Dedifferentiated amniotic fluid mesenchymal stem cell (primary cell): ENCODE data around the gene SHE.
A peak's percentile ranks its signal among the peaks of the same experiment; 100 is the strongest.

Experiments
- DNase-seq: peaks from one replicate; pipeline ENCODE4 v3.0.0-alpha.2; 2016; ENCODE audit errors: extremely low spot score

Gene SHE

GRCh38 chr1:154446789-154447188 lies 55.4 kb downstream of the SHE start:
- no peak for DNase-seq

DNA sequence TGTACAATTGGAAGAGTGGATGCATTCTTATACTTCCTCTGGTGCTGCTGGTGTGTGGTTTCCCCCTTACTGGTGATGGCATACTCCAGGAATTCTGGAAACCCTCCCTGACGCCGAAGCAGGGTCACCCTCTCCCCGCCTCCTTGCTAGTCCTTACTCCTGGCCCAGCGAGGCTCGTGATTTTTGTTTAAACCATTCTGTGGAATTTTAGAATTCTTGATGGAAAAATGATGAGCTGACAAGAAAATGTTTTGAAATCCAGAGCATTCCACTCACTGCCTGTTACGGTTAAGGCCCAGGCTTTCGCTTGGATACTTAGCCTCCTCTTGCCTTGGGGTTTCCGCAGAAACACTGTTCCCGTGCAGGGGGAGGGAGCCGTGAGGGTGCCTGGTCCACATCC lies 55.9 kb downstream of the SHE start:
- peak; percentile 73 for DNase-seq

DNA sequence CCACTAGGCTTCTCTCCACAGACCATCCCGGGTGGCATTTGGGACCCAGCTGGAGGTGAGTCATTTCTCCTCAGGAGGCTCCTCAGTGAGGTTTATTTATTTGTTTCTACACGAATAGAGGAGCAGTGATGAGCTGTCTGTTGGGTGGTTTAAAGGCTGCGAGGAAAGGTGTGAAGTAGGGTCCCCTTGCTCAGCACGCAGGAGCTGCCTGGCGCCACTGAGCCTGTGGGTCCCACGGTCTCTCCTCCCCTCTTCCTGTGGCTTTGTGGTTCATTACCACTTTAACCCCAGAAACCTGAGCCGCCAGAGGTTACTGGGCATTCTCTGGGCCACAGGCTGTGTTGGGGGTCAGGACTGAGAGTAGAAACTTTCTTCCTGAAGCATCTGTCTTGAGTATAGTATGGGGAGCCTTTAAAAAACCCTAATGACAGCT lies 57.2 kb downstream of the SHE start:
- peak; percentile 30 for DNase-seq

DNA sequence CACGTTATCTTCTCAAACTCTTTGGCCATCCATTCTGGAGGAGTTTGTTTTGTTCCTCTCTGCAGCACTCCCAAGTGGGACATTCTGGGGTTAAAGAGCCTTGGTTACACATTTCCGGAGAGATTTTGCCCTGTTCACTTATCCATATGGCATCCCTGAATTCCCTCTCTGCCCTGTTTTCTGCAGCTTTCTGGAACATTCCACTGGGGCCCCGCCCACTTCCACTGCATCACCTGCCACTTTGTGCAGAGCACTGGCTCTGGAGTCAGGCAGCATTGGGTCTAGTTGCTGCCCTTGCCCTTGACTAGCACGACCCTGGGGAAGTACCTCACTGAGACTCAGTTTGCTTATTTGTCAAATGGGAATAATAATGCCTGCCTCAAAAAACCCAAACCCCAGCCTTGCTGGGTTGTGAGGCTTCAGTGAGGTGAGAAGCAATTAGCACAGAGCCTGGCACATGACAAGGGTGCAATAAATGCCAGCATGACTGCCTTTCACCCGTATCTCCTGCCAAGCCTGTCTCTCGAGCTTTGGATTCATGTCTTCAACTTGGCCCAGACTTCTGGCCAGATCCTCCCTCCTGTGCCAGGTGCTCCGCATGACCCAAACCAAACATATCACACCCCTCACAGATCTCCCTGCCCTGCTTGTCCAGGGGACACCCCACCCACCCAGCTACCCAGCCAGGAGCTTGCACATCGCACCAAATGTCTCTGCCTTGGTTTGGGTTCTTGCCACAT lies 58.8 kb downstream of the SHE start:
- DNase-seq = no peak

DNA sequence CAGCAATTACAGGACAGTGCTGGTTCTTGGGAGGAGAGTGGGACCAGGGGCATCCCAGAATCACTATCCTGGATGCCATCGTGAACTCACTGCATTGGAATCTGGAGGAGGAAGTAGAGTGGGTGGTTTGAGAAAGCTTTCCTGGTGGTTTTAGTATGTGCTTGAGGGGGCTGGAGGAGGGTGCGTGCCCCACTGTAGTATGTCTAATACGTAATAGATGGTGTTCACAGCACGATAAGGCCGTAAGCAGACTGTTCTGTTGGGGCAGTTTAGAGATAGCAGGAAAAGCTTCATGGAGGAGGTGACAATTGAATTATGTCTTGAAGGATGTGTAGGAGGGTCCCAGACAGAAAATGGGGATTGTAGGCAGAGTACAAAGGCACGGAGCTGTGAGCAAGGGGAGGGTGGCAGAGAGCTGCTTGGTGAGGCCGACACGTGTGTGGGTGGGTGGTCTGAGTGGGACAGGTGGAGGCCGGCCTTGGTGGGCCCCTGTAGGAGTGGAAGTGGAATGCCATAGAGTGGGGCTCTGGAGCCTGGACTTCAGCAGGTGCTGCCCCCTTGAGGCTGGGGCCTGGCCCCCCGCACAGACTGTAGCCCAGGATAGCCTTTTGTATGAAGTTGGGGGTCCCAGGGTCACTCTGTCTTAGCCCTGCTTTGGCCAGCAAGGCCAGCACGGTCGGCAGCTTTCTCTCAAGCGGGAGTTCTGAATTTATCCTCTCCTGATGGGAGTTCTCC lies 60.0 kb downstream of the SHE start:
- DNase-seq = no peak

DNA sequence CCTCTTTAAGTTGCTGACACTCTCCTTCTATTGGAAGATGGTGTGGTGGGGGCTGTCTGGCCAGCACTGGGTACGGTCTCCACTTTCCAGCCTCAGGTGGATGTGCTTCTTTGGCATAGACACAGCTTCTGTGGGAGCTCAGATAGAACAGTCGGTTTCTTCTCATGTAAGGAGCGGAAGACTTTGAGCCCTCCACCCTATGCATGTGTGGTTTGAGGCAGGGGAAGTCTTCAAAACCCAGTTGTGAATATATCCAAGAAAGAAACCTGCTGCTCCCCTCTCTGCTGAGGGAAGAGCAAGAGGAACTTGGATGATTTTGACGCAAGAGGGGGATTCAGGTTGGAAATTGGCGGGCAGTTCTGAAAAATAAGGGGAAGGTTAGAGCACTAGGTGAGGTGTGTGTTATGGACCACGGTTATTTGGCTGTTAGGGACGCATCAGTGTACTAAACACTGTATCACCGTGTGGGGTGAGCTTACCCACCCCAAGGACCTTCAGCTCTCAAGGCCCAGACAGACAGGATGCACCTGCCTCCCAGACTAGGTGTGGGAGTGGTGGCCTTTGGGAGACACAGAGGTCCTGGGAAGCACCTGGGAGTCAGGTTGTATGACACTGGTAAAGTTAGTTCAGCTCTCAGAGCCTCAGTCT lies 60.8 kb downstream of the SHE start:
- DNase-seq = peak; percentile 6

GRCh38 chr1:154440036-154440804 lies 62.0 kb downstream of the SHE start:
- DNase-seq = no peak

- no peak for DNase-seq
Measured at GRCh38 chr1:154436433-154436832, 65.8 kb downstream of the SHE start.

- no peak for DNase-seq
Measured at GRCh38 chr1:154435599-154436200, 66.5 kb downstream of the SHE start.

DNA sequence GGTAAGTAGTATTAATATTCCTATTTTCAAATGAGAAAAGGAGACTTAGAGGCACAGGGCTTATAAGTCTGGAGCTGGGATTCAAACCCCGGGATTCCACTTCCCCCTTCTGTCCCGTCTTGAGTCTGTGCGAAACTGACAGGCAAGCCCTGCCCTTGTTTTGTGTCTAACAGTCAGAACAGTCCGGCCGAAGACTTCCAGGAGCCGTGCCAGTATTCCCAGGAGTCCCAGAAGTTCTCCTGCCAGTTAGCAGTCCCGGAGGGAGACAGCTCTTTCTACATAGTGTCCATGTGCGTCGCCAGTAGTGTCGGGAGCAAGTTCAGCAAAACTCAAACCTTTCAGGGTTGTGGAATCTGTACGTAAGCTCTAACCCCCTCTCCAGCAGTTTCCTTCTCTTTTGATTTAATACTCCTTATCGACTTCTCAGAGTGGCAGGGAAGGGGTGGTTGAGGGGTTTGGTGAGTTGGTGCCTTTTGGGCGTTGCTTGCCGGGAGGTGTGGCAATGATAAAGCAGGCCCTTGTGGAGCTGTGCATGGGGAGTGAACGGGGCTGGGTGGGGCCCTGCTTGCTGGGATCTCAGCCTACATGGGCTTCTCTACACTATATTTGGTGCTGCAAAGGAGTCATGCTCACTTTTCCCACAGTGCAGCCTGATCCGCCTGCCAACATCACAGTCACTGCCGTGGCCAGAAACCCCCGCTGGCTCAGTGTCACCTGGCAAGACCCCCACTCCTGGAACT lies 67.7 kb downstream of the SHE start:
- no peak for DNase-seq

DNA sequence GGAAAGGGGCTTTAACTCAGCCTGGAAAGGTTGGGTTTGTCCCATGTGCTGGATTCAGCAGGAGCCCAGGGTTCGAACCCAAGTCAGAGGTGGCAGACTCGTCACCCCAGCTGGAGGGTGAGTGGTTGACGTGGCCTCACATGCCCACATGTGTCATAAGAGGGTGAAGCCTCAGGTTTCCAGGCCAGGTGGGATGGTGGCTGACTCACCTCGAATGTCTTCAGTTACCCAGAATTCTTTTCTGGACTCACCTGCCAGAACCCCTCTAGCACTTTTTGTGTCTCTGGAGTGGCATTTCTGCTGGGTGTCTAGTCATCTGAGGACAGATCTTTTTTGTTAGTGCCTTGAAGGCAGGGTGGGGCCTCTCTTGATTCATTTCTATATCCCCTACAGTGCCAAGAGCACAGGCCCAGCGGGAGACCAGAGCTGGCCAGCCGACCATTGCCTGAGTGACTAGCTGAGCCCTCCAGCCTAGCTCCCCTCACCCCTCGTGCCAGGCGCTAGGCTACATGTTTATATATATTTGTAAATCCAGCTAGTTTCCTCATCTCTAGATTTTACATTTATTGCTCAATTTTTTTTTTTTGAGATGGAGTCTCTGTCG lies 68.9 kb downstream of the SHE start:
- no peak for DNase-seq

DNA sequence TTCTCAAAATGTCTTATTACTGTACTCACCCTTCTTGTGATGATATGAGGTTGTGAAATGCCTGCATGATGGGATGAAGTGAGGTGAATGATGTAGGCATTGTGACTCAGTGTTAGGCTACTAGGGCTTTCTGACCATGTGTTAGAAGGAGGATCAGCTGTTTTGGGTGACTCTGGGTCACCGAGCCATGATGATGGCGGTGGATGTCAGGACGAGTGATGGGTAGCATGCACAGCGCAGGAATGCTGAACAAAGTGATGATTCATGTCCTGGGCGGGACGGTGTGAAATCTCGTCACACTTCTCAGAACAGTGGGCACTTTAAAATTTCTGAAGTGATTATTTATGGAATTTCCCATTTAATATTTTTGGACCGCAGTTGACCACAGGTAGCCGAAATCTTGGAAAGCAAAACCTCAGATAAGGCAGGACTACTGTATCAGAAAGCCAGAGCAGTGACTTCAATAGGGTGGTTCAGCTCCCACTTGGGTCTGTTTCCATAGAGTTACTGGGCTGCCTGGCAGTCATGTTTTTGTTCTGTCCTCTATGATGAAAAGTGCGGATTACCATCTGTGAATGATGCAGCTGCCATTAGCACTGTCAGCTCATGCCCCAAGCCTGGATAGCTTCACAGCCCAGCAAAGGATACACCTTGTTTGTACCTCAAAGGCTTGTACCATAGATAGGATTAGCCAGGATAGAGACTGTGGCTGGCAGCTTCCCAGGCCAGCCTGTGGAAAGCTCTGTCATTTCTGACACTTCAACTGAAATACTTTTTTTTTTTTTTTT lies 70.4 kb downstream of the SHE start:
- DNase-seq = peak; percentile 56

DNA sequence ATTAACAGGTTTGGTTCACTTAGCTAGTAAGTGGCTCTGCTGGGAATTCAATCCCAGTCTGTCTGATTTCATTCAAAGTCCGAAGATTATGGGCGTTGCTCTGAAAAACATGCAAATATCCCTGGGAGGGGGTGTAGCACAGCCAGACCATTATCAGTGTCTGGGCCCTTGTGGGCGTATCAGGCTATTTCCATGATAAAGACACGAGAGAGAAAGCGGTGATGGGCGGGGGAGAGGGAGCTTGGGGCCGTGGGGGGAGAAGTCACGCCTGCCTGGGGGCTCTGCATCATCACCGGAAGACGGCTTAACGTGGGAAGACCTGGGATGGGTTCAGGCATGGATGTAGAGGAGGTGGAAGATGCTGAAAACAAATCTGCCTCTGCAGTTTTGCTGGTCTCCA lies 71.3 kb downstream of the SHE start:
- DNase-seq = no peak

DNA sequence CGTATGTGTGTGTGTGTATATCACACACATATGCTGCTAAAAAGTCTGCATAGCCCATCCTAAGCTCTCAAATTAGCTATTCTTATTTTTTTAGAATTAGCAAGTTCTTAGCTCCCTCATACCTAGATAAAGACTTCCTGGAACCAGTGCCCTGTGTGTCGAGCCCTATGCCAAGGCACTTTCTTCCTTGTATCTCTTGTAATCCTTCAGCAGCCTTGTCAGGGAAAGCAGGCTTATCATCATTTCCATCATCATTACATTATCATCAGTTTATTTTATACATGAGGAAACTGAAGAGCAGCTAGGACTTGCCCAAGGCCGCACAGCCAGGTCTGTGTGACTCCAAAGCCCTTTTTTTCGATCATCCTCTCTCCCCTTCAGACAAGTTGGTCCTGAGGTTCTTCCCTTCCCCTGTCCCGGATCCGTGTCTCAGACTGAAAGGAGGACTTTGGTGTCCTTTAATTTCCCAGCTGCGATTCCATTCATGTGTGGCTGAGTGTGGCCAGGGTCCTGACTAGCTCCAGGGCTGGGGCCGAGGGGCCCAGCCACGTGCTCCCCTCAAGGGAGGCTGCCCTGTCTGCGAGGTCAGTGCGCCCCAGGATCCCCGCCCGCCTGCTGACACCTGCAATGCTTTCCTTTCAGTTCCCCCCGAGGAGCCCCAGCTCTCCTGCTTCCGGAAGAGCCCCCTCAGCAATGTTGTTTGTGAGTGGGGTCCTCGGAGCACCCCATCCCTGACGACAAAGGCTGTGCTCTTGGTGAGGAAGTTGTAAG lies 72.2 kb downstream of the SHE start:
- no peak for DNase-seq
